Measurements from ENCODE around the gene IL17D.

IL17D gene

DNA sequence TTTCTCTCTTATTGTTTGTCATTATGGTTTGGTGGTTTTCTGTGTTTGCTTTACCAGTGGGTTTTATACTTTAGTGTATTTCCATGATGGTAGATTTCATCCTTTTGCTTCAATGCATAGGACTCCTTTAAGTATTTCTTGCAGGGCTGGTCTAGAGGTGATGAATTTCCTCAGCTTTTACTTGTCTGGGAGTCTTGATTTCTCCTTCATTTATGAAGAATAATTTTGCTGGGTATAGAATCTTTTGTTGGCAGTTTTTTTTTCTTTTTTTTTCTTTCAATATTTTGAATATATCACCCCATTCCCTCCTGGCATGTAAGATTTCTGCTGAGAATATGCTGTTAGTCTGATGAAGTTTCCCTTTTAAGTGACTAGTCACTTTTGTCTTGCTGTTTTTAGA, 50.5 kb downstream of the IL17D start:
- Histone ChIP-seq H3K27me3 (ENCODE audit: low read depth, low read length) (no peaks in the 10 kb centered on the region), H3K4me3 (ENCODE audit: low read depth in 1 of 2, low read length in 2 of 2) (no peak overlapping the region), H3K27ac (ENCODE audit: low read length) (no peak overlapping the region), H3K36me3 (ENCODE audit: control insufficient read depth in 1 of 2, insufficient read depth in 2 of 2, low read length in 2 of 2) (peaks cover 0 to 21% of the 10 kb centered on the region in 2 donors), H3K4me1 (ENCODE audit: control insufficient read depth in 1 of 2, insufficient read depth in 2 of 2, low read length in 2 of 2) (no peaks in the 10 kb centered on the region), H3K9me3 (ENCODE audit: control insufficient read depth in 1 of 2, low read length in 2 of 2) (peaks cover 7 to 12% of the 10 kb centered on the region in 2 donors)

DNA sequence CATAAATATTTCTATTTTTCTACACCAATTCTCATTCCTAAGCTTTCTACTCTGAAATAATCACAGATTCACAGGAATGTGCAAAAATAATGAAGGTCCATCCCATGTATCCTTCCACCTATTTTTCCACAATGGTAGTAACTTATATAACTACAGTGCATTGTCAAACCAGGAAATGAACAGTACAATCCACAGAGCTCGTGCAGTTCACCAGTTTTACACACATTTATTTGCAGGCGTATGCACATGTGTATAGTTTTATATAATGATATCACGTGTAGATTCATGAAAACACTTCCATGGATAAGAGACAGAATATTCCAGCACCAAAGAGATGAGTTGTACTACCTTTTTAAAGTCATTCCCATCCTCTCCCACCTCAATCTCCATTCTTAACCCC, 57.4 kb downstream of the IL17D start:
- Histone ChIP-seq H3K9me3 (ENCODE audit: control insufficient read depth in 1 of 2, low read length in 2 of 2) (no peaks in the 10 kb centered on the region), H3K27me3 (ENCODE audit: low read depth, low read length) (no peaks in the 10 kb centered on the region), H3K4me1 (ENCODE audit: control insufficient read depth in 1 of 2, insufficient read depth in 2 of 2, low read length in 2 of 2) (no peaks in the 10 kb centered on the region), H3K36me3 (ENCODE audit: control insufficient read depth in 1 of 2, insufficient read depth in 2 of 2, low read length in 2 of 2) (peaks cover 0 to 8% of the 10 kb centered on the region in 2 donors), H3K27ac (ENCODE audit: low read length) (no peak overlapping the region), H3K4me3 (ENCODE audit: low read depth in 1 of 2, low read length in 2 of 2) (no peak overlapping the region)

DNA sequence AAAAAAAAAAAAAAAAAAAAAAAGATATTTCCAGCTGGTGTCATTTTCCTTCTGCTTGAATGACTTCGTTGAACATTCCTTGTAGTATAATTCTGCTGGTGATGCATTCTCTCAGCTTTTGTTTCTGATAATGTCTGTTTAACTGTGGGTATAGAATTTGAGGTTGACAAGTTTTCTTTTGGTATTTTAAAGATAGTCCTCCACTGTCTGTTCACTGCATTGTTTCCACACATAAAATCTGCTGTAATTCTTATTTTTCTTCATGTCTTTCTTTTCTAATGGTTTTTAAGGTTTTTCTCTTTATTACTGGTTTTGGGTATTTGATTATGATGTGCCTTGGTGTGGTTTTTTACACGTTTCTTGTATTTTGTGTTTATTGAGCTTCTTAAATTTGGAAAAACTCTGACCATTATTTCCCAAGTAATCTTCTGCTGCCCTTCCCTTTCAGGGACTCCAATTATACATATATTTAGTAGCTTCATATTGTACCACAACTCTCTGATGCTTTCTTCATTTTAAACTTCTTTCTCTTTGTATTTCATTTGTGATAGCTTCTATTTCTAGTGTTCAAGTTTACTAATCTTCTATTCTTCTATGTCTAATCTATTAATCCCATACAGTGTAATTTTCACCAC, 63.9 kb downstream of the IL17D start:
- peaks cover 0 to 15% of the 10 kb centered on the region in 2 donors for H3K9me3 ChIP-seq (ENCODE audit: control insufficient read depth in 1 of 2, low read length in 2 of 2)
- no peak overlapping the region for H3K27ac ChIP-seq (ENCODE audit: low read length)
- H3K36me3 ChIP-seq (ENCODE audit: control insufficient read depth in 1 of 2, insufficient read depth in 2 of 2, low read length in 2 of 2) = no peaks in the 10 kb centered on the region
- H3K4me1 ChIP-seq (ENCODE audit: control insufficient read depth in 1 of 2, insufficient read depth in 2 of 2, low read length in 2 of 2) = peaks cover under 1 to 1% of the 10 kb centered on the region in 2 donors
- no peak overlapping the region for H3K4me3 ChIP-seq (ENCODE audit: low read depth in 1 of 2, low read length in 2 of 2)
- H3K27me3 ChIP-seq (ENCODE audit: low read depth, low read length) = no peaks in the 10 kb centered on the region

DNA sequence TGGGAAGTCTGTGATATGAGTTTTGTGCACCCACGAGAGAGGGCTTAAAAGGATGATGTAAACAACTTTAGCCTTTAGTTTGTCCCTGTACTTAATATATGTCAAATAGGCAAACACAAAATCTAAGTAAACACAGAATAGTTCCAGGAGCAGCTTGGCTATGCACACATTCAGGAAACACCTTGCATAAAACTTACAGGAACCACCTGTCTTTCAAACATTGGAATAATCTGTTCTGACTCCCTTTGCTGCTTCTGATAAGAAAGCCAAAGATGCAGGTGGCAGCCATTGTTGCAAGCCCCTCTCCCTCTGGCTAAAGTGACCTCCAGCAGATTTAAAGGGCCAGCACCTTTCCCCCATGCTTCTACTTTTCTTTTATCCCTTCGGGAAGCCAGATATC, 65.6 kb downstream of the IL17D start:
- H3K36me3 ChIP-seq (ENCODE audit: control insufficient read depth in 1 of 2, insufficient read depth in 2 of 2, low read length in 2 of 2) = no peaks in the 10 kb centered on the region
- H3K4me3 ChIP-seq (ENCODE audit: low read depth in 1 of 2, low read length in 2 of 2) = no peak overlapping the region
- no peak overlapping the region for H3K27ac ChIP-seq (ENCODE audit: low read length)
- peaks cover 5% of the 10 kb centered on the region in 2 donors for H3K4me1 ChIP-seq (ENCODE audit: control insufficient read depth in 1 of 2, insufficient read depth in 2 of 2, low read length in 2 of 2)
- no peaks in the 10 kb centered on the region for H3K27me3 ChIP-seq (ENCODE audit: low read depth, low read length)
- H3K9me3 ChIP-seq (ENCODE audit: control insufficient read depth in 1 of 2, low read length in 2 of 2) = peaks cover 0 to 15% of the 10 kb centered on the region in 2 donors

DNA sequence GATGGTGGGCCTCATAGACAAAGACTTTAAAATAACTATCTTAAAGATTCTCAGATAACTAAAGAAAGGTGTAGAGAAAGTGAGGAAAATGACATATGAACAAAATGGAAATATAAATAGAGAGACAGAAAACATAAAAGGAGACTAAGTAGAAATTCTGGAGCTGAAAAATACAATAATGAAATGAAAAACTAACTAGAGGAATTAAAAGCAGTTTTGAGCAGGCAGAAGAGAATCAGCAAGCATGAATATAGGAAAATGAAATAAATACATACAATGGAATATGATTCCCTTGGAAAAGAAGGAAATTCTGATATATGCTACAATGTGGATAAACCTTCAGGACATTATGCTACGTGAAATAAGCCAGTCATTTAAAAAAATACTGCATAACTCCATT, 66.3 kb downstream of the IL17D start:
- no peaks in the 10 kb centered on the region for H3K27me3 ChIP-seq (ENCODE audit: low read depth, low read length)
- H3K4me1 ChIP-seq (ENCODE audit: control insufficient read depth in 1 of 2, insufficient read depth in 2 of 2, low read length in 2 of 2) = peaks cover 5% of the 10 kb centered on the region in 2 donors
- H3K36me3 ChIP-seq (ENCODE audit: control insufficient read depth in 1 of 2, insufficient read depth in 2 of 2, low read length in 2 of 2) = no peaks in the 10 kb centered on the region
- no peak overlapping the region for H3K4me3 ChIP-seq (ENCODE audit: low read depth in 1 of 2, low read length in 2 of 2)
- H3K9me3 ChIP-seq (ENCODE audit: control insufficient read depth in 1 of 2, low read length in 2 of 2) = peaks cover 0 to 15% of the 10 kb centered on the region in 2 donors
- H3K27ac ChIP-seq (ENCODE audit: low read length) = no peak overlapping the region
